ENCODE measurements around the gene SLC25A53.
"Not testable (repeated sequence)": the region's sequence is repeated elsewhere in the genome, so short reads cannot be mapped to it uniquely, and the experiment has no call there.

Gene SLC25A53

GRCh38 chrX:104130808-104131207 is 26.0 kb downstream of the SLC25A53 start:
- DNase-seq: no peak

- DNase-seq: no peak
These were observed 30.0 kb downstream of the SLC25A53 start for GRCh38 chrX:104126856-104127255.

GRCh38 chrX:104122829-104123228 is 34.0 kb downstream of the SLC25A53 start:
- DNase-seq: no peak

- DNase-seq: no peak
These were observed 38.0 kb downstream of the SLC25A53 start for GRCh38 chrX:104118765-104119164.

GRCh38 chrX:104117759-104118158 is 39.0 kb downstream of the SLC25A53 start:
- DNase-seq: no peak

GRCh38 chrX:104113222-104113965 is 43.4 kb downstream of the SLC25A53 start:
- DNase-seq: peak; percentile 24

GRCh38 chrX:104112326-104112951 is 44.4 kb downstream of the SLC25A53 start, which contains the start of gene ZCCHC18:
Gene ZCCHC18, plus strand, starts transcription at chrX:104112523. Its CDS starts 1,589 bp downstream, at chrX:104114112.
- peak; percentile 25 for DNase-seq

GRCh38 chrX:104110491-104111240 is 46.1 kb downstream of the SLC25A53 start:
- not testable (repeated sequence) for DNase-seq

- DNase-seq: no peak
These were observed 47.9 kb downstream of the SLC25A53 start for GRCh38 chrX:104108955-104109354.

GRCh38 chrX:104105330-104106262 is 51.2 kb downstream of the SLC25A53 start:
- DNase-seq: no peak

- DNase-seq: no peak
These were observed 52.1 kb downstream of the SLC25A53 start for GRCh38 chrX:104104676-104105075.

GRCh38 chrX:104098919-104099318 is 57.9 kb downstream of the SLC25A53 start:
- DNase-seq: no peak

GRCh38 chrX:104098151-104098808 is 58.5 kb downstream of the SLC25A53 start:
- no peak for DNase-seq

- DNase-seq: no peak
These were observed 70.9 kb downstream of the SLC25A53 start for GRCh38 chrX:104085919-104086318.

GRCh38 chrX:104085477-104085876 is 71.3 kb downstream of the SLC25A53 start:
- DNase-seq: no peak

GRCh38 chrX:104084534-104085277 is 72.1 kb downstream of the SLC25A53 start:
- no peak for DNase-seq

- no peak for DNase-seq
These were observed 72.7 kb downstream of the SLC25A53 start for GRCh38 chrX:104084063-104084462.

GRCh38 chrX:104077854-104078253 is 79.0 kb downstream of the SLC25A53 start:
- DNase-seq: not testable (repeated sequence)

GRCh38 chrX:104075778-104076445 is 80.9 kb downstream of the SLC25A53 start, which contains the start of gene TMSB15C:
Gene TMSB15C, minus strand, starts transcription at chrX:104076236.
- not testable (repeated sequence) for DNase-seq

- DNase-seq: not testable (repeated sequence)
These were observed 94.2 kb downstream of the SLC25A53 start for GRCh38 chrX:104062636-104063035.

Data from 8988T (cell line).